ENCODE measurements around the gene PDK3.

DNA sequence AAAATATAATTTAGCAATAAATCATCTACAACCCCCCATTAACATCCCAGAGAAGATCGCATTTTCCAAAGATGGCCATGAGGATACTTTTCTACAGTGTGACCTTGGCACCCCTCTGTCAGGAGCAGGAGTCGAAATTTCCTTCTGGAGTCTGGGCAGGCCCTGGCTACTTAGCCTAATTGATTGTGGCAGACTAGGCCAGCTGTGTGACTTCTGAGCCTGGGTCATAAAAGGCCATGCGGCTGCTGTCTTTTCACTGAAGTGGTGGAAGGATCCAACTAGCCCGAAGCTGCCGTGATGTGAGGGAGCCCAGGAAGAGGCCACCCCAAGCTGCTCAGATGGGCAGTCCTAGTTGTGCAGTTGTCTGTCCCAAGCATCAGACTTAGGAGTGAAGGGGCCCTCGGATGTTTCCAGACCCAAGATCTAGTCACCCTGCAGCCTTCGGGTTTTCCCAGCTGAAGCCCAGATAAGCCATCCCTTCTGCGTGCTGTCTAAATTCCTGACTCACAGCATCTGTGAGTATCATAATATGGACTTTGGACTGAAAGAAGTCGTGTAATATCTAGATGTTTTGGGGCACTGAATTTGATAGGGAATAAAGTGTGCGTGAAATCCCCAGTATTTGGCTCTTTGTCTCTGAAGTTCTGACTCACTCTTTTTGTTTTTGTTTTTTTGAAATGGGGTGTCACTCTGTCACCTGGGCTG is 21.0 kb downstream of the PDK3 start:
- TF ChIP-seq CTCF (IDR thresholded peaks at IDR 0.05 in 2 of 3, conservative IDR thresholded peaks at IDR 0.05 in 1 of 3; ENCODE audit: borderline replicate concordance in 1 of 3, insufficient read depth in 1 of 3, low read depth in 2 of 3, low read length in 2 of 3) = no peak
- TF ChIP-seq EZH2 (IDR thresholded peaks at IDR 0.05) = no peak
- TF ChIP-seq POLR2AphosphoS5 (IDR thresholded peaks at IDR 0.05; ENCODE audit: low read depth, low read length) = no peak
- TF ChIP-seq, protein P1, sequence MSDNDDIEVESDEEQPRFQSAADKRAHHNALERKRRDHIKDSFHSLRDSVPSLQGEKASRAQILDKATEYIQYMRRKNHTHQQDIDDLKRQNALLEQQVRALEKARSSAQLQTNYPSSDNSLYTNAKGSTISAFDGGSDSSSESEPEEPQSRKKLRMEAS (IDR thresholded peaks at IDR 0.05) = no peak

Data from HCT116 (cell line).